Keratinocyte (primary cell): Measurements from ENCODE around the gene TNFAIP8. TPM values are rescaled to one million over a fixed set of nuclear protein-coding genes. Genes with fewer than 3 reads are reported as not detected.

ENCODE experiments used
- DNase-seq: peaks from one replicate; pipeline ENCODE4 v3.0.0-alpha.2; 2011; ENCODE audit warnings: low read depth, missing footprints, low spot score
- FAIRE-seq: peaks from 2 replicates; lab custom pipeline; 2011; peaks lifted over from hg19 to GRCh38; lab: Jason Lieb, UNC
- H2AFZ ChIP-seq: 2 replicates; pipeline ENCODE4 v1.6.0; 2012; ENCODE audit warnings: low read length, control low read depth, inconsistent platforms; ENCODE audit not compliant: control insufficient read depth
- H3K27ac ChIP-seq: 2 replicates; pipeline ENCODE4 v1.5.1; 2011; ENCODE audit warnings: low read length; ENCODE audit not compliant: control insufficient read depth, insufficient read depth
- H3K27me3 ChIP-seq: 3 replicates; pipeline ENCODE4 v1.6.0; 2011; ENCODE audit warnings: low read length; ENCODE audit not compliant: control insufficient read depth, insufficient read depth; ENCODE audit errors: extremely low read depth
- H3K36me3 ChIP-seq, 2 experiments: 2 replicates in 1 of 2; 3 replicates in 1 of 2; pipeline ENCODE4 v1.5.1; 2011; ENCODE audit warnings: low read length in 2 of 2, mild to moderate bottlenecking in 1 of 2; ENCODE audit not compliant: control insufficient read depth in 2 of 2, insufficient read depth in 2 of 2; ENCODE audit errors: extremely low read depth in 1 of 2
- H3K4me1 ChIP-seq: 3 replicates; pipeline ENCODE4 v1.5.1; 2011; ENCODE audit warnings: low read length; ENCODE audit not compliant: control insufficient read depth, insufficient read depth; ENCODE audit errors: extremely low read depth
- H3K4me2 ChIP-seq: 3 replicates; pipeline ENCODE4 v1.6.0; 2011; ENCODE audit warnings: low read depth, low read length; ENCODE audit not compliant: control insufficient read depth, insufficient read depth; ENCODE audit errors: extremely low read depth
- H3K4me3 ChIP-seq, 3 experiments: fragments of 200-600 bp in 1 of 3; sonication (generic) in 1 of 3; 2 replicates in 2 of 3; 3 replicates in 1 of 3; pipeline ENCODE4 v1.5.1; 2011 to 2016; ENCODE audit warnings: low read length in 3 of 3, mild to moderate bottlenecking in 3 of 3, control low read depth in 2 of 3, inconsistent platforms in 1 of 3, low read depth in 1 of 3, mixed read lengths in 1 of 3, mixed run types in 1 of 3, moderate library complexity in 1 of 3; ENCODE audit not compliant: control insufficient read depth in 2 of 3, insufficient read depth in 2 of 3; ENCODE audit errors: extremely low read depth in 1 of 3
- H3K79me2 ChIP-seq: 2 replicates; pipeline ENCODE4 v1.6.0; 2012; ENCODE audit warnings: low read length; ENCODE audit not compliant: control insufficient read depth, insufficient read depth
- H3K9ac ChIP-seq: 3 replicates; pipeline ENCODE4 v1.6.0; 2011; ENCODE audit warnings: low read length; ENCODE audit not compliant: control insufficient read depth, insufficient read depth; ENCODE audit errors: extremely low read depth
- H3K9me1 ChIP-seq: 3 replicates; pipeline ENCODE4 v1.6.0; 2011; ENCODE audit warnings: low read length; ENCODE audit not compliant: control insufficient read depth, insufficient read depth; ENCODE audit errors: extremely low read depth
- H3K9me3 ChIP-seq: 2 replicates; pipeline ENCODE4 v1.5.1; 2012; ENCODE audit warnings: low read depth, low read length; ENCODE audit not compliant: control insufficient read depth
- H4K20me1 ChIP-seq: 3 replicates; pipeline ENCODE4 v1.6.0; 2011; ENCODE audit warnings: low read length; ENCODE audit not compliant: control insufficient read depth, insufficient read depth; ENCODE audit errors: extremely low read depth
- EZH2 ChIP-seq: IDR thresholded peaks from one replicate; pipeline ENCODE4 v1.6.1; 2012; ENCODE audit warnings: inconsistent platforms, mild to moderate bottlenecking, low read length, moderate library complexity
- dilution Hi-C: fragments of 300-500 bp; cut with MboI; formaldehyde crosslinking; loops from one replicate; pipeline ENCODE4 v1.7.0; 2020; ENCODE audit warnings: low sequenced_read_pairs; ENCODE audit not compliant: extremely low pct_ligation_motif_present
- polyA plus RNA-seq, 5 experiments: library from polyadenylated mRNA; depleted of rRNA in 3 of 5; stranded (reverse) in 3 of 5; stranded (forward) in 1 of 5; unstranded in 1 of 5; fragments of >200 nt; gene quantifications; 1 replicate in 1 of 5; 2 replicates in 3 of 5; 3 replicates in 1 of 5; pipeline versions ENCODE4 v1.2.1 to v1.2.3, GENCODE V29; 2011 to 2012; ENCODE audit warnings: missing spikeins in 2 of 5, low read depth in 1 of 5, low replicate concordance in 1 of 5
- TF ChIP-seq, protein P1 (sequence below), 3 experiments: IDR thresholded peaks in 1 of 3; conservative IDR thresholded peaks in 1 of 3; optimal IDR thresholded peaks in 1 of 3; 2 replicates in 2 of 3; 3 replicates in 1 of 3; pipeline versions ENCODE3 to v1.5.1; 2011; ENCODE audit warnings: low read length in 3 of 3, mild to moderate bottlenecking in 3 of 3, moderate library complexity in 2 of 3, control low read depth in 1 of 3, inconsistent platforms in 1 of 3; ENCODE audit not compliant: insufficient read depth in 2 of 3; ENCODE audit errors: extremely low read depth in 1 of 3

The TNFAIP8 gene
- polyA plus RNA-seq, 1 donor (not counting 4 experiments of a cell fraction or from before 2014, with no cell fraction given), result 20.8 TPM

DNA sequence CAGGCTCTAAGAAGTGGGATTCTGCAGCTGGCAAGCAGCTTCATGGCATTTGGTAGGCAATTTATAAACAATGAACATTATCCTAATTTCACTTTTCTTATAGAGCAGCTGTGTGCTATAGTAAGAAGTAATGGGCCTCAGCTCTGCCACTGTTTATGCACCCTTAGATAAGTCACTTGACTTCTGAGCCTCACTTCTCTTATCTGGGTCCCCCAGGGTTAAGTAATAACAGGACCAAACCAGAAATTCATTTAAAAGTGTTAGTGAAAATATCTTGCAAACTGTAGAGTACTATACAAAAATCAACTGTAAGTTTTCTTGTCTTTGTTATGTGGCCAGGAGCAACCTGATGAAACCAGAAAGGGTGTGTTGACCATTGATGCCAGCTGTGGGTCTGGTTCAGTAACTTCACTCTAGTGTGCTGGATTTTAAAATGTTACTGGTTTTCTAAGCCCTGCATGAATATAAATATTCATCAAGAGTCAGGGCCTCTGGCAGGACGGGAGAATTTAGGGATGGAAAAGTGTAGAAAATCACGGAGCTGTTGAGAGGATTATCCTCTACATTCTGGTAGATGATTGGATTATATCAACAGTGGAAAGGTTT is 24.2 kb downstream of the TNFAIP8 start:
- no peaks in the 10 kb centered on the region for H3K9me3 ChIP-seq
- H3K9me1 ChIP-seq, result no peaks in the 10 kb centered on the region
- H3K27me3 ChIP-seq, result no peaks in the 10 kb centered on the region
- H3K27ac ChIP-seq, result no peak overlapping the region
- H3K79me2 ChIP-seq, result no peaks in the 10 kb centered on the region
- DNase-seq (no peak), FAIRE-seq (no peak)
- H3K4me3 ChIP-seq, result no peak overlapping the region
- no peak overlapping the region for H2AFZ ChIP-seq
- dilution Hi-C loops, result no loop called here
- no peak overlapping the region for H3K4me2 ChIP-seq
- H3K9ac ChIP-seq, result no peak overlapping the region
- peaks cover 0 to 1% of the 10 kb centered on the region in 2 experiments for H3K36me3 ChIP-seq
- H3K4me1 ChIP-seq, result no peaks in the 10 kb centered on the region
- TF ChIP-seq, protein P1, sequence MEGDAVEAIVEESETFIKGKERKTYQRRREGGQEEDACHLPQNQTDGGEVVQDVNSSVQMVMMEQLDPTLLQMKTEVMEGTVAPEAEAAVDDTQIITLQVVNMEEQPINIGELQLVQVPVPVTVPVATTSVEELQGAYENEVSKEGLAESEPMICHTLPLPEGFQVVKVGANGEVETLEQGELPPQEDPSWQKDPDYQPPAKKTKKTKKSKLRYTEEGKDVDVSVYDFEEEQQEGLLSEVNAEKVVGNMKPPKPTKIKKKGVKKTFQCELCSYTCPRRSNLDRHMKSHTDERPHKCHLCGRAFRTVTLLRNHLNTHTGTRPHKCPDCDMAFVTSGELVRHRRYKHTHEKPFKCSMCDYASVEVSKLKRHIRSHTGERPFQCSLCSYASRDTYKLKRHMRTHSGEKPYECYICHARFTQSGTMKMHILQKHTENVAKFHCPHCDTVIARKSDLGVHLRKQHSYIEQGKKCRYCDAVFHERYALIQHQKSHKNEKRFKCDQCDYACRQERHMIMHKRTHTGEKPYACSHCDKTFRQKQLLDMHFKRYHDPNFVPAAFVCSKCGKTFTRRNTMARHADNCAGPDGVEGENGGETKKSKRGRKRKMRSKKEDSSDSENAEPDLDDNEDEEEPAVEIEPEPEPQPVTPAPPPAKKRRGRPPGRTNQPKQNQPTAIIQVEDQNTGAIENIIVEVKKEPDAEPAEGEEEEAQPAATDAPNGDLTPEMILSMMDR (optimal IDR thresholded peaks at IDR 0.05 in 1 of 3, IDR thresholded peaks at IDR 0.05 in 1 of 3, conservative IDR thresholded peaks at IDR 0.05 in 1 of 3; ENCODE audit: extremely low read depth in 1 of 3, insufficient read depth in 2 of 3, low read length in 3 of 3), result no peak
- no peak for TF ChIP-seq EZH2
- H4K20me1 ChIP-seq, result no peaks in the 10 kb centered on the region

DNA sequence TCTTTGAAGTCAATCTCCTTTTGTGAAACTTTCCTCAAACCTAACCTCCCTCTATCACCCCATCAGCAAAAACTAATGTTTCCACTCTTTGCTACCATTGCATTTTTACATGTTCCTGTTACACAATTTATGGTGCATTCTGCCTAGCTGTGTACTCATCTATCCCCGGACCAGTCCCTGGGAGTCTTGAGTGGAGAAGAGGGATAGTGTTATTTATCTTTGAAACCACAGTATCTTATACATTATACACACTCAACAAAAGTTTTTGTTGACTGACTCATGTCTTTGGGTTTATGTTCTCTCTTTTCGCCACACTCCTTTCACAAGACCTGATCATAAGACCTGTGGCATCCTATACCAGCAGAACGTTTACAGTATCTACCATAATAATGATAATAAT is 26.4 kb downstream of the TNFAIP8 start:
- H3K4me3 ChIP-seq, result no peak overlapping the region
- H3K27ac ChIP-seq, result no peak overlapping the region
- no peak overlapping the region for H3K9ac ChIP-seq
- no peaks in the 10 kb centered on the region for H3K4me1 ChIP-seq
- FAIRE-seq, result no peak
- dilution Hi-C loops, result no loop called here
- H3K27me3 ChIP-seq, result no peaks in the 10 kb centered on the region
- no peaks in the 10 kb centered on the region for H3K9me1 ChIP-seq
- H3K4me2 ChIP-seq, result no peak overlapping the region
- H4K20me1 ChIP-seq, result no peaks in the 10 kb centered on the region
- H2AFZ ChIP-seq, result no peak overlapping the region
- DNase-seq, result no peak
- TF ChIP-seq EZH2, result no peak
- TF ChIP-seq, protein P1 (optimal IDR thresholded peaks at IDR 0.05 in 1 of 3, IDR thresholded peaks at IDR 0.05 in 1 of 3, conservative IDR thresholded peaks at IDR 0.05 in 1 of 3; ENCODE audit: extremely low read depth in 1 of 3, insufficient read depth in 2 of 3, low read length in 3 of 3), result no peak
- H3K79me2 ChIP-seq, result peaks cover 1% of the 10 kb centered on the region
- H3K36me3 ChIP-seq, result no peaks in the 10 kb centered on the region
- H3K9me3 ChIP-seq, result no peaks in the 10 kb centered on the region
